GM12873 (cell line): ENCODE measurements around the gene OR5C1.

ENCODE experiments used
- TF ChIP-seq, protein P1 (sequence below): IDR thresholded peaks from 2 replicates; pipeline ENCODE4 v1.5.1; 2012; ENCODE audit warnings: low read depth, mild to moderate bottlenecking, moderate library complexity, low read length, control low read depth; ENCODE audit not compliant: insufficient read depth; ENCODE audit errors: missing control alignments

Gene OR5C1

DNA sequence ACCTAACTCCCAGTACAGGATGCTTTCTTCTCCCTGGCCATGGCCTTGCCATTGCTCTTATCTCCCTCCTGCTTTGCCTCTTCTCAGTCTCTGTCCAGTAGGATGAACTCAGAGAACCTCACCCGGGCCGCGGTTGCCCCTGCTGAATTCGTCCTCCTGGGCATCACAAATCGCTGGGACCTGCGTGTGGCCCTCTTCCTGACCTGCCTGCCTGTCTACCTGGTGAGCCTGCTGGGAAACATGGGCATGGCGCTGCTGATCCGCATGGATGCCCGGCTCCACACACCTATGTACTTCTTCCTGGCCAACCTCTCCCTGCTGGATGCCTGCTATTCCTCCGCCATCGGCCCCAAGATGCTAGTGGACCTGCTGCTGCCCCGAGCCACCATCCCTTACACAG is at the start of gene OR5C1:
Gene OR5C1 (plus strand): TSS at position 103 of the 400 bp plus-strand sequence. CDS start 0 bp downstream, at position 103.
- TF ChIP-seq, protein P1, sequence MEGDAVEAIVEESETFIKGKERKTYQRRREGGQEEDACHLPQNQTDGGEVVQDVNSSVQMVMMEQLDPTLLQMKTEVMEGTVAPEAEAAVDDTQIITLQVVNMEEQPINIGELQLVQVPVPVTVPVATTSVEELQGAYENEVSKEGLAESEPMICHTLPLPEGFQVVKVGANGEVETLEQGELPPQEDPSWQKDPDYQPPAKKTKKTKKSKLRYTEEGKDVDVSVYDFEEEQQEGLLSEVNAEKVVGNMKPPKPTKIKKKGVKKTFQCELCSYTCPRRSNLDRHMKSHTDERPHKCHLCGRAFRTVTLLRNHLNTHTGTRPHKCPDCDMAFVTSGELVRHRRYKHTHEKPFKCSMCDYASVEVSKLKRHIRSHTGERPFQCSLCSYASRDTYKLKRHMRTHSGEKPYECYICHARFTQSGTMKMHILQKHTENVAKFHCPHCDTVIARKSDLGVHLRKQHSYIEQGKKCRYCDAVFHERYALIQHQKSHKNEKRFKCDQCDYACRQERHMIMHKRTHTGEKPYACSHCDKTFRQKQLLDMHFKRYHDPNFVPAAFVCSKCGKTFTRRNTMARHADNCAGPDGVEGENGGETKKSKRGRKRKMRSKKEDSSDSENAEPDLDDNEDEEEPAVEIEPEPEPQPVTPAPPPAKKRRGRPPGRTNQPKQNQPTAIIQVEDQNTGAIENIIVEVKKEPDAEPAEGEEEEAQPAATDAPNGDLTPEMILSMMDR = no peak

DNA sequence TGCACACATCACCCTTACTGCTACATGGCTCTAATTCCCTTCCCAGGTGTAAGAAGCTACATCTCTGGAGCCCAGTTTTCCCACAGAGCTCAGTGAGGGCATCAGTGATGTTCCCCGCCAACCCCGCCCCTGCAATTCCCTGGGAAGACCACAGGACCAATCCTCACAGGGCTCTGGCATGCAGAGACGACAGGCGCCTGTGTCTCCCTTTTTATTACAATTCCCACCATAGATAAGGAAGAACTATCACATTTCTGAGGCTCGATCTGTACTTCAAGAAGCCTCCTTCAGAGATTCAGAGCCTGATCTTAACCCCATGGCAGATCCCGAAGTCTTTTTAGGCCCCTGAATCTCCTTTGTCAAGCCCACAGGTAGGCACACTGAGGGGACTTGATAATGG is 46.7 kb upstream of the OR5C1 start, which contains the start of gene OR1L6:
Gene OR1L6 (plus strand): TSS at position 301 of the 400 bp plus-strand sequence. CDS start 7,545 bp downstream, outside the sequence.
- TF ChIP-seq, protein P1 = no peak

DNA sequence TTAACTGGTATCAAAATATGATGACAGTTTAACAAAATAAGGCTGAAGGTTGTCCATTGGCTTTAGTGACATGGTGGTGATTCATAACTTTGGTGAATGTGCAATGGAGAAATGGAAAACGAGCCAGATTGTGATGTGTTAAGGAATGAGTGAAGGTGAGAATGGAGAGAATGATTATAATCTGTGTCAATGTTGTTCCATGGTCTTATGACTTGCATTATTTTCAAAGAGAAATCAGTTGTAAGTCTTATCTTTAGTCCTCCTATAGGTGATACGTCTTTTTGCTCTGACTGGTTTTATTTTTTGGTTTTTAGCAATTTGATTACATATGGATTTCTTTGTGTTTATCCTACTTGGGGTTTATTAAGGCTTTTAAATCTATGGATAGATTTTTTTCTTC is 33.9 kb upstream of the OR5C1 start:
- TF ChIP-seq, protein P1 = no peak

DNA sequence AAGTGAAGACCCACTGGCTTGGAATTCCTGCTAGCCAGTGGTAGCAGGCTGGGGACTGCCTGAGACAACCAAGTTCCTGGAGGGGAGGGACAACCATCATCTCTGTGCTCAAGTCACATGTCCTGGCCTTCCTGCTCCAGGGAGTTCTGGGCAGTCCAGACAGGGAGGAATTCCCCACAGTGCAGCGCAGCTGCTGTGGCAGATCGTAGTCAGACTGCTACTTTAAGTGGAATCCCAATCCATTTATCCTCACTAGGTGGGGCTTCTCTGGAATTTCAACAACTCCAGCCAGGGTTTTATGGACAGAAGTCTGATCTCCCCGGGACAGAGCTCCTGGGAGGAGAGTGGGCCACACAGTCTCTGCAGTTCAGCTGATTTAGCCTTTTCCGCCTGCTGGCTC is 20.9 kb upstream of the OR5C1 start:
- TF ChIP-seq, protein P1 = no peak

DNA sequence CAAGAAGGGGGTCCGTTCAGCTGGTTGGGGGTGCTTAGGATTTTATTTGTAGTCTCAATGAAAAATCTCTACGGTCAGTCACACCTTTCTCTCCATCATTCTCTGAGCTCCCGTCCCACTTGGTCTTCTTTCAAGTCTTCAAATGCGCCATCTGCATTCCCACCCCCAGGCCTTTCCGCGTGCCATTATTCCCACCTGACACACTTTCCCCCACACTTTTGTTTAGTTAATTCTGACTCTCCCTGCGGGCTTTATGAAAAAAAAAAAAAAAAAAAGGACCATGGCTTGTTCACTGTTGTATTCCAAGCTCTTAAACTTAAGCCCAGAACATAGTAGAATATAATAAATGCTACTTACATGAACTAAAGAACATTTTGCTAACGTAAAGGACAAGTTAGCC is 11.7 kb upstream of the OR5C1 start:
- TF ChIP-seq, protein P1 = no peak

DNA sequence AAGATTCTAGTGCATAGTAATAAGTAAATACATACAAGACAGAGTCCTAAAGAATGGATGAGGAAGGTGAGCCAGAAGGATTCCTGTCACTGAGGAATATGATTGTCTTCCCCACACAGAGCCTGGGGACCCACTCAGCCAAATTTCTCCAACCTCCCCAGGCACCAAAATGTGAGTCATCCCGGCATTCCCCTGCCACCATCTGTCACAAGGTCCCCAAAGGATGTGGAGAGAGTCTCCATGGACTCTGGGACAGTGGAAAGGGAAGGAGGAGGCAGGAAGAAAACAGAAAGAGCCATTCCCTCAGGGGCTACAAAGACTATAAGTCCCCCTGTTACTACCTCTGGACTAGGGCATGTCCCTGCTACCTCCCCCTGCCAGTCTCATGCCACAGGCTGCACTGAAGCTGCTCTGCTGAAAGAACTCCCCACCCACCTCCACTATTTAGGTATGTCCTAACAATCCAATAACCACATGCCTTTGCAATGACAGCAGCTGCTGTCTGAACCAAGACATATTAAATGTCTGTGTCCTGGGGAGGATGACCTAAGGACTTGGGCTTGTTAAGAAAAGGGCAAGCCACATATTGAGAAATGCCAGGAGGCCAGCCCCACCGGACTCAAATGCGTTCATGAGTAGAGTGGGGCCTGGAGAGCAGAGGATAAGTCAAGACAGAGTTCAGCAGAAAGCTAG is 10.7 kb upstream of the OR5C1 start:
- TF ChIP-seq, protein P1 = no peak

DNA sequence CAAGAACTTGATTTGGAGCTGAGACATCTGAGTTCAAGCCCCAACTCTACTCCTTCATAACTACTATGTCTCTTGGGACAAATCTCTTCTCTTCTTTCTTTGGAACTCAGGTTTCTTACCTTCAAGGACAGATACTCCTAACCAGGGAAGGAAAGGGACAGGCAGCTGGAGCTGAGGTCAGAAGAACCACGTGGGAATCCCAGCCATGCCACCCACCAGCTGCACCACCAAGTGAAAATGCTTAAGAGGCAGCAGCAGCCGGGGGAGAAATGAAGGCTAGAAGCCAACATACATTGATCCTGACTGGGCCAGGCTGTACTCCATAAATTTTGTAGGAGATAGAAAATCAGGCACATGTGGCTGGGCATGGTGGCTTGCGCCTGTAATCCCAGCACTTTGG is 9.6 kb upstream of the OR5C1 start:
- TF ChIP-seq, protein P1 = no peak
